NB4 (cell line): ENCODE results near the gene SPOP.
A peak's percentile ranks its signal among the peaks of the same experiment; 100 is the strongest.
"Not testable (repeated sequence)": the region's sequence is repeated elsewhere in the genome, so short reads cannot be mapped to it uniquely, and the experiment has no call there.

Experiments
- DNase-seq: peaks from one replicate; pipeline ENCODE4 v3.0.0; 2010; ENCODE audit warnings: low read depth
- H3K4me3 ChIP-seq: one replicate; pipeline ENCODE4 v1.5.1; 2011; ENCODE audit warnings: mild to moderate bottlenecking, low read depth, low read length, moderate library complexity
- MYC ChIP-seq: IDR thresholded peaks from 2 replicates; pipeline ENCODE4 v1.6.1; 2011; ENCODE audit warnings: low read depth, low read length
- POLR2A ChIP-seq: IDR thresholded peaks from 2 replicates; pipeline ENCODE4 v1.6.1; 2011; ENCODE audit warnings: mild to moderate bottlenecking; ENCODE audit not compliant: insufficient read length; ENCODE audit errors: extremely low read depth
- TF ChIP-seq, protein P1 (sequence below): IDR thresholded peaks from 2 replicates; pipeline ENCODE4 v1.6.1; 2011; ENCODE audit warnings: low read depth, low read length
- TF ChIP-seq, protein P2 (sequence below): IDR thresholded peaks from one replicate; pipeline ENCODE4 v1.5.1; 2012; ENCODE audit warnings: low read depth, low read length

SPOP gene

DNA sequence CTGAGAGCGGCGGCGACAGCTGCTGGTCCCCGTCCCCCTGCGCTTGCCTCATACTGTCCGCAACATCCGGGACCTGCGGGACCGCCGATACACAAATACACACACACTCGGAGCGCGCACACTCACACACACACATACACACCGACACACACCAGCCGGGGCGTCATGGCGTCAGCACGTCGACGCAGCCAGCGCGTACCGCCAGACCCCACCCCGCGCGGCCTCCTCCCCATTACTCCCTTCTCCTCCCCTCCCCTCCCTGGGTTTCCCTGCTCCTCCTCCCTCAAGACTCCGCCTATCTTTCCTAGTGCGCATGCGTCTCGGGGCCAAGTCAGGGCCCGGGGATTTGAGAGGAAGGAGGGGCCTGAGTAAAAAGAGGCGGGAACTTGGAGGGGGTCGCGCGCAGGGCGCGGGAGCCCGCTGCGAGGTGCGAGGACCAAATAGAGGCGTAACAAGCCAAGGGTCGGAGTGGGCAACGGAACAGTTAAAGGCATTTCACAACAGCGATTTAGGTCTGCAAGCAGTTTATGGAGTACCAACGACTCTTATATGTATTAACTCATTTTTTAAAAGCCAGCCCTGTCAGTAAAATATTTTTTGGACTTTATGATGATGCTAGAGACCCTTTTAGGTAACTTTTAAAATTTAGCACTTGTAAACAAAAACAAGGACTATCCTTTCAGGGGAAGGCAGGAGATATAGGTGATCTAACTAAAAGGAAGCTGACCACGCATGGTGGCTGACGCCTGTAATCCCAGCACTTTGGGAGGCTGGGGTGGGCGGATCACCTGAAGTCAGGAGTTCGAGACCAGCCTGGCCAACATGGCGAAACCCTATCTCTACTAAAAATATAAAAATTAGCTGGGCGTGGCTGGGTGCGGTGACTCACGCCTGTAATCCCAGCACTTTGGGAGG, at the start of gene SPOP:
TSS of gene SPOP (minus strand) at position 165 of the 915 bp plus-strand sequence. CDS start 55,287 bp downstream, outside the sequence.
- TF ChIP-seq POLR2A (peak; percentile 28), MYC (peak; percentile 85)
- TF ChIP-seq, protein P1, sequence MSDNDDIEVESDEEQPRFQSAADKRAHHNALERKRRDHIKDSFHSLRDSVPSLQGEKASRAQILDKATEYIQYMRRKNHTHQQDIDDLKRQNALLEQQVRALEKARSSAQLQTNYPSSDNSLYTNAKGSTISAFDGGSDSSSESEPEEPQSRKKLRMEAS: peak; percentile 84
- TF ChIP-seq, protein P2, sequence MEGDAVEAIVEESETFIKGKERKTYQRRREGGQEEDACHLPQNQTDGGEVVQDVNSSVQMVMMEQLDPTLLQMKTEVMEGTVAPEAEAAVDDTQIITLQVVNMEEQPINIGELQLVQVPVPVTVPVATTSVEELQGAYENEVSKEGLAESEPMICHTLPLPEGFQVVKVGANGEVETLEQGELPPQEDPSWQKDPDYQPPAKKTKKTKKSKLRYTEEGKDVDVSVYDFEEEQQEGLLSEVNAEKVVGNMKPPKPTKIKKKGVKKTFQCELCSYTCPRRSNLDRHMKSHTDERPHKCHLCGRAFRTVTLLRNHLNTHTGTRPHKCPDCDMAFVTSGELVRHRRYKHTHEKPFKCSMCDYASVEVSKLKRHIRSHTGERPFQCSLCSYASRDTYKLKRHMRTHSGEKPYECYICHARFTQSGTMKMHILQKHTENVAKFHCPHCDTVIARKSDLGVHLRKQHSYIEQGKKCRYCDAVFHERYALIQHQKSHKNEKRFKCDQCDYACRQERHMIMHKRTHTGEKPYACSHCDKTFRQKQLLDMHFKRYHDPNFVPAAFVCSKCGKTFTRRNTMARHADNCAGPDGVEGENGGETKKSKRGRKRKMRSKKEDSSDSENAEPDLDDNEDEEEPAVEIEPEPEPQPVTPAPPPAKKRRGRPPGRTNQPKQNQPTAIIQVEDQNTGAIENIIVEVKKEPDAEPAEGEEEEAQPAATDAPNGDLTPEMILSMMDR: no peak
- peak within 1 kb of the TSS; percentile 91 for H3K4me3 ChIP-seq
- peak; percentile 99 for DNase-seq

DNA sequence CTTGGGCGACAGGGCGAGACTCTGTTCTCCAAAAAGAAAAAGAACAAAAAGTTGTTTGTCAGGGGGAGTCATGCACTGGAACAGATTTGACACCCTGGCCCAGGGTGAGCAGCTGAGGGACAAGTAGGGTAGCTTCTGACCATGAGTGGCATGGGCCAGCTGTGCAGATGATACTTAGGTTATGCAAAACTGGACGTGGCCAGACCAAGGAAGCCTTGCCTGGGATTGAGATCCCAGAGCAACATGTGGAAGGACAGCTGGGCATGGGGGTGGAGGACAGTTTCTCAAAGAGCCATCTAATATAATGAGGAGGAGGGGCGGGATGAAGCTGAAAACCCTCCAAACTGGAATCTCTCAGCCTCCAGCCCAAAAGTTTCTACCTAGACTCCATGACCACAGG, 49.5 kb upstream of the SPOP start:
- DNase-seq: no peak
- TF ChIP-seq, protein P2: no peak
- no peak for TF ChIP-seq MYC
- TF ChIP-seq, protein P1: no peak

DNA sequence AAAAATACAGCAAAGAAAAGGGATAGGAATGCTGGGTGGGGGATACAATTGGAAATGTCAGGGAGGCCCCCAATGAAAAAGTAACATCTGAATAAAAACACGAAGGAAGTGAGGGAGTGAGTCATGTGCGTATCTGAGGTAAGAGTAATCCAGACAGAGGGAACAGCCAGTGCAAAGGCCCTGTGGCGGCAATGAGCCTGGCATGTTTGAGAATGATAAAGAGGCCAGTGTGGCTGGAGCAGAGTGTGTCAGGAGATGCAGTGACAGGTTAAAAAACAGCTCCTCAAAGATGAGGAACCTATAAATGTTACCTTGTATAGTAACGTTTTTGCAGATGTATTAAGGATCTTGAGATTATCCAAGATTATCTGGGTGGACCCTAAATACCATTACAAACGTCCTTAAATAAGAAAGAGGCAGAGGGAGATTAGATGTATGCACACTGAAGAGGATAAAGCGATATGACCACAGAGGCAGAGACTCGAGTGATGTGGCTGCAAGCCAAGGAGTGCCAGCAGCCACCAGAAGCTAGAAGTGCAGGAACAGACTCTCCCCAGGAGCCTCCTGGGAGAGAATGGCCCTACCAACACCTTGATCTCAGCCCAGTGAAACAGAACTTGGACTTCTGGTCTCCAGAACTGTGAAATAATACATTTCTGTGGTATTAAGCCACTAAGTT, 47.7 kb upstream of the SPOP start:
- H3K4me3 ChIP-seq: no peak overlapping the region
- no peak for TF ChIP-seq POLR2A
- DNase-seq: no peak

More for the DNA sequence above, 49.5 kb upstream of the SPOP start:
- no peak overlapping the region for H3K4me3 ChIP-seq

DNA sequence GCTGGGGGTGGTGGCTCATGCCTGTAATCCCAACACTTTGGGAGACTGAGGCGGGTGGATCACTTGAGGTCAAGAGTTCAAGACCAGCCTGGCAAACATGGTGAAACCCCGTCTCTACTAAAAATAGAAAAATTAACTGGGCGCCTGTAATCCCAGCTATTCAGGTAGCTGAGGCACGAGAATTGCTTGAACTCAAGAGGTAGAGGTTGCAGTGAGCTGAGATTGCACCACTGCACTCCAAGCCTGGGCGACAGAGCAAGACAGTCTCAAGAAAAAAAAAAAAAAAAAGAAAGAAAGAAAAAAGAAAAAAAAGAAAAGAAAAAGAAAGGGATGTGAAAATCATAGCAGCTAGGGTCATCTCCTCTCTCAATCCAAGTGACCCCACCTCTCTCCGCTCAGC, 46.7 kb upstream of the SPOP start:
- not testable (repeated sequence) for DNase-seq

DNA sequence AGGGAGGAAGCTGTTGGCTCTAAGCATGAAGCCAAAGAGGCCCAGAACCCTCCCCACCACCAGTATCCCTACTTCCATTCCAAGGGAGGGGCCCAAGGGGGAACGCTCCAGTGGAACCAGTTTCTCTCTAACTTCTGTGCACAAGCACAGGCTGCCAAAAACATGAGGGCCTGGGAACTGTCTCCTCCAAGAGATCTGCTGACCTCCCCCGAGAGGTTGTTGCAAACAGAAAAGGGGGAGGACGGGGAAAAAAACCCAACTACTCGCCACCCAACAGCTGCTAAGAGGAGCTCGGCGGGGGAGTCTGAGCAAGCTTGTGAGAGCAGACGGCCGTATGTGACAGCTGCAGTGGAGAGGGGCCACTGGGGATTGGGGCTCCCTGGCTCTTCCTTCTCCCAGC, 45.5 kb upstream of the SPOP start:
- TF ChIP-seq, protein P1: peak; percentile 49; the same call in 1 of the 2 replicates
- peak; percentile 68; the same call in 1 of the 2 replicates for TF ChIP-seq MYC
- TF ChIP-seq, protein P2: no peak
- DNase-seq: peak; percentile 90
- peak overlapping the region; percentile 21 for H3K4me3 ChIP-seq

More for the DNA sequence above, 46.7 kb upstream of the SPOP start:
- not testable (repeated sequence) for H3K4me3 ChIP-seq

DNA sequence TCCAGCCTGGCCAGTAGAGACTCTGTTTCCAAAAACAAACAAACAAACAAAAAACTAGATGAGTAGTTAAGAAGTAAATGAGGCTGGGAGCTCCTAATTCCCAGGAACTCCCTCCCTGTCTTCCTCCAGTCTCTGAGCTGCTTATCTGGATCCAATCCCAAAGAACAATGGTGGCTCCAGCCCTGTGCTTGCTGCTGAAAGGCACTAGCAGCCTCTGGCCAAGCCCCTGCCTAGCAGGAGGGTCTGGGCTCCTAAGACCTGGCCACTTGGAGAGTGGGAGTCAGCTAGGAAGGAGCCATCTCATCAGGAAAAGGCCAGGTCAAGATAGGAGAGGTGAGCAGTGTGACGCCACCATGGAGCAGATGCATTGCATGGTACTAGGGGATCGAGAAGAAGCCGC, 44.2 kb upstream of the SPOP start:
- no peak overlapping the region for H3K4me3 ChIP-seq
- DNase-seq: no peak
- no peak for TF ChIP-seq MYC
- TF ChIP-seq, protein P2: no peak
- no peak for TF ChIP-seq POLR2A
- TF ChIP-seq, protein P1: no peak
